Stomach (tissue), 9 donors: ENCODE results near the gene OMD. TPM values are rescaled to one million over a fixed set of nuclear protein-coding genes. Genes with fewer than 3 reads are reported as not detected.

Experiments used
- DNase-seq, 2 donors: peaks; one replicate each; pipeline versions ENCODE4 v3.0.0 to v3.0.0-alpha.2; 2013 to 2019
- H3K27ac ChIP-seq, 5 donors: fragments of 200-600 bp in 4 of 5; sonication (generic) in 4 of 5; one replicate each; pipeline ENCODE4 v1.5.1; 2013 to 2019; ENCODE audit warnings: mild to moderate bottlenecking in 1 of 5, moderate library complexity in 1 of 5
- H3K27me3 ChIP-seq, 3 donors: fragments of 200-600 bp; sonication (generic); one replicate each; pipeline ENCODE4 v1.5.1; 2017 to 2019; ENCODE audit warnings: mixed run types in 1 of 3
- H3K36me3 ChIP-seq, 4 donors: fragments of 200-600 bp; sonication (generic); 1 replicate in 3 of 4; 2 replicates in 1 of 4; pipeline ENCODE4 v1.5.1; 2016 to 2019
- H3K4me1 ChIP-seq, 4 donors: fragments of 200-600 bp; sonication (generic); one replicate each; pipeline ENCODE4 v1.5.1; 2016 to 2019
- H3K4me3 ChIP-seq, 4 donors: fragments of 200-600 bp; sonication (generic) in 3 of 4; one replicate each; pipeline ENCODE4 v1.5.1; 2016 to 2019; ENCODE audit warnings: mild to moderate bottlenecking in 1 of 4
- H3K9me3 ChIP-seq, 4 donors: fragments of 200-600 bp; sonication (generic); one replicate each; pipeline ENCODE4 v1.5.1; 2016 to 2019
- CTCF ChIP-seq, 7 experiments: fragments of 450-650 bp in 4 of 7; fragments of 200-600 bp in 3 of 7; sonication (generic) in 3 of 7; IDR thresholded peaks; one replicate each; pipeline ENCODE4 v1.5.1; 2016 to 2019; ENCODE audit warnings: antibody characterized with exemption in 7 of 7, control low read depth in 2 of 7, mild to moderate bottlenecking in 1 of 7
- EP300 ChIP-seq: sonication (generic); formaldehyde crosslinking; IDR thresholded peaks from one replicate; pipeline ENCODE4 v1.6.1; 2017; ENCODE audit warnings: antibody characterized with exemption
- POLR2A ChIP-seq, 4 donors: fragments of 450-650 bp; IDR thresholded peaks; one replicate each; pipeline ENCODE4 v1.6.1; 2016; ENCODE audit warnings: antibody characterized with exemption in 4 of 4, control low read depth in 2 of 4, mild to moderate bottlenecking in 1 of 4, moderate library complexity in 1 of 4
- POLR2AphosphoS5 ChIP-seq, 3 donors: sonication (generic); formaldehyde crosslinking; IDR thresholded peaks; one replicate each; pipeline ENCODE4 v1.6.1; 2016; ENCODE audit warnings: antibody characterized with exemption in 3 of 3
- WGBS, 5 donors: extraction: QIAGEN DNeasy Blood & Tissue Kit in 3 of 5; methylation state at CpG; one replicate each; pipeline versions ENCODE4 v1.1.5 to v1.1.7; 2013 to 2018; 5-methylcytosine and 5-hydroxymethylcytosine counted together
- intact Hi-C: fragments of 100-400 bp; cut with DNase I; formaldehyde crosslinking; loops from one replicate; pipeline ENCODE4 v1.15.1; 2023; ENCODE audit warnings: low total_unique reads
- polyA plus RNA-seq, 3 donors: library from polyadenylated mRNA; stranded (reverse); fragments of 200-250 nt; gene quantifications; one replicate each; pipeline ENCODE4 v1.2.3, GENCODE V29; 2013
- total RNA-seq, 5 donors: library from RNA; depleted of rRNA; stranded (reverse); fragments of >200 nt; gene quantifications; one replicate each; pipeline versions ENCODE4 v1.1.0 to v1.2.3, GENCODE V29; 2014 to 2016
- donor health status: healthy with polysubstance abuse.
- donor health status: Bipolar disorder and iron deficiency.
- donor health status: healthy.

Gene OMD
- total and polyA plus RNA-seq, 8 donors: 0.56 to 18.9 (median 2.9) TPM

GRCh38 chr9:92385477-92385876 is 38.8 kb downstream of the OMD start:
- no peak for DNase-seq
- H3K4me3 ChIP-seq: no peak overlapping the region
- peak overlapping the region in 1 of 5 donors; percentile 7 for H3K27ac ChIP-seq
- no peaks in the 10 kb centered on the region for H3K36me3 ChIP-seq
- intact Hi-C loops: no loop called here
- no peaks in the 10 kb centered on the region for H3K27me3 ChIP-seq
- H3K4me1 ChIP-seq: no peaks in the 10 kb centered on the region
- TF ChIP-seq POLR2A (IDR thresholded peaks at IDR 0.05): no peak
- TF ChIP-seq CTCF (IDR thresholded peaks at IDR 0.05): no peak
- TF ChIP-seq EP300: no peak
- TF ChIP-seq POLR2AphosphoS5 (IDR thresholded peaks at IDR 0.05): no peak
- H3K9me3 ChIP-seq: no peaks in the 10 kb centered on the region
- 61 to 72% (median 68%) methylated on average over 6 of the region's 6 CpGs for WGBS, 5 donors

- TF ChIP-seq CTCF (IDR thresholded peaks at IDR 0.05) (no peak), POLR2A (IDR thresholded peaks at IDR 0.05) (no peak), EP300 (no peak), POLR2AphosphoS5 (IDR thresholded peaks at IDR 0.05) (no peak)
- Histone ChIP-seq H3K9me3 (no peaks in the 10 kb centered on the region), H3K27me3 (no peaks in the 10 kb centered on the region), H3K36me3 (no peaks in the 10 kb centered on the region), H3K4me3 (no peak overlapping the region), H3K27ac (peak overlapping the region in 1 of 5 donors; percentile 7), H3K4me1 (no peaks in the 10 kb centered on the region)
- intact Hi-C loops: no loop called here
- peak in 1 of 2 donors; percentile 52 for DNase-seq
- 67 to 90% (median 79%) methylated on average over 3 of the region's 3 CpGs for WGBS, 5 donors
Observed at GRCh38 chr9:92385001-92385400, 39.3 kb downstream of the OMD start.

- H3K36me3 ChIP-seq: no peaks in the 10 kb centered on the region
- no peaks in the 10 kb centered on the region for H3K9me3 ChIP-seq
- TF ChIP-seq POLR2A (IDR thresholded peaks at IDR 0.05) (no peak), EP300 (no peak), POLR2AphosphoS5 (IDR thresholded peaks at IDR 0.05) (no peak), CTCF (IDR thresholded peaks at IDR 0.05) (no peak)
- no peak for DNase-seq
- intact Hi-C loops: no loop called here
- H3K27me3 ChIP-seq: no peaks in the 10 kb centered on the region
- H3K4me3 ChIP-seq: no peak overlapping the region
- no peaks in the 10 kb centered on the region for H3K4me1 ChIP-seq
- 68 to 78% (median 72%) methylated on average over 1 of the region's 1 CpG for WGBS, 5 donors
- no peak overlapping the region for H3K27ac ChIP-seq
Observed at GRCh38 chr9:92384375-92384774, 39.9 kb downstream of the OMD start.

DNA sequence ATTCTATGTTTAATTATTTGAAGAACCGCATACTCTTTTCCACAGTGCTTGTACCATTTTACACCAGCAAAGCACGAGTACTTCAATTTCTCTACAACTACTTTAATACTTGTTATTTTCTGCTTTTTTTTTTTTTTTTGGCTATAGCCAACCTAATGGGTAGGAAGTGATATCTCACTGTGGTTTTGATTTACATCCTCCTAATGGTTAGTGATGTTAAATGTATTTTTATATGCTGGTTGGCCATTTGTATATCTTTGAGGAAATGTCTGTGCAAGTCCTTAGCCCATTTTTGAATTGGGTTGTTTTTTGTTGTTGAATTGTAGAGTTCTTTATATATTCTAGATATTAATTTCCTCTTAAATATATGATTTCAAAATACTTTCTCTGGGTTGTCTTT is 42.5 kb downstream of the OMD start:
- intact Hi-C loops: no loop called here
- Histone ChIP-seq H3K27me3 (no peaks in the 10 kb centered on the region), H3K4me1 (no peaks in the 10 kb centered on the region), H3K27ac (no peak overlapping the region), H3K4me3 (no peak overlapping the region), H3K9me3 (no peaks in the 10 kb centered on the region), H3K36me3 (no peaks in the 10 kb centered on the region)
- no peak for TF ChIP-seq POLR2A (IDR thresholded peaks at IDR 0.05)
- no peak for DNase-seq
- 87 to 93% (median 91%) methylated on average over 2 of the region's 2 CpGs for WGBS, 5 donors

- Histone ChIP-seq H3K4me1 (no peaks in the 10 kb centered on the region), H3K9me3 (no peaks in the 10 kb centered on the region), H3K4me3 (no peak overlapping the region), H3K27me3 (no peaks in the 10 kb centered on the region), H3K36me3 (no peaks in the 10 kb centered on the region), H3K27ac (no peak overlapping the region)
- DNase-seq: no peak
- 97 to 99% (median 98%) methylated on average over 2 of the region's 2 CpGs for WGBS, 5 donors
- TF ChIP-seq POLR2A (IDR thresholded peaks at IDR 0.05) (no peak), POLR2AphosphoS5 (IDR thresholded peaks at IDR 0.05) (no peak), CTCF (IDR thresholded peaks at IDR 0.05) (no peak), EP300 (no peak)
- intact Hi-C loops: no loop called here
Observed at GRCh38 chr9:92380603-92381002, 43.7 kb downstream of the OMD start.
